Measurements from ENCODE around the gene ZDHHC3.

GRCh38 chr3:44963571-44964325 is 12.2 kb downstream of the ZDHHC3 start:
- no peak for TF ChIP-seq POLR2A (IDR thresholded peaks at IDR 0.05; ENCODE audit: low read depth)
- TF ChIP-seq CTCF (IDR thresholded peaks at IDR 0.05) = no peak
